Measurements from ENCODE around the gene HDX.
"Not testable (repeated sequence)": the region's sequence is repeated elsewhere in the genome, so short reads cannot be mapped to it uniquely, and the experiment has no call there.

Gene HDX

GRCh38 chrX:84358271-84358670, 144.0 kb downstream of the HDX start:
- H3K4me3 ChIP-seq (ENCODE audit: low read length) = no peak overlapping the region
- DNase-seq (ENCODE audit: low read depth, low spot score) = no peak

- DNase-seq (ENCODE audit: low read depth, low spot score) = no peak
- no peak overlapping the region for H3K4me3 ChIP-seq (ENCODE audit: low read length)
Measured at GRCh38 chrX:84357296-84357695, 145.0 kb downstream of the HDX start.

- DNase-seq (ENCODE audit: low read depth, low spot score) = no peak
- H3K4me3 ChIP-seq (ENCODE audit: low read length) = no peak overlapping the region
Measured at GRCh38 chrX:84340968-84341367, 161.3 kb downstream of the HDX start.

- H3K4me3 ChIP-seq (ENCODE audit: low read length) = no peak overlapping the region
- DNase-seq (ENCODE audit: low read depth, low spot score) = peak; percentile 12
Measured at GRCh38 chrX:84339507-84340364, 162.5 kb downstream of the HDX start.

- H3K4me3 ChIP-seq (ENCODE audit: low read length) = no peak overlapping the region
- no peak for DNase-seq (ENCODE audit: low read depth, low spot score)
Measured at GRCh38 chrX:84336646-84337045, 165.6 kb downstream of the HDX start.

GRCh38 chrX:84335121-84335520, 167.1 kb downstream of the HDX start:
- no peak overlapping the region for H3K4me3 ChIP-seq (ENCODE audit: low read length)
- DNase-seq (ENCODE audit: low read depth, low spot score) = no peak

GRCh38 chrX:84322083-84322827, 180.0 kb downstream of the HDX start:
- no peak overlapping the region for H3K4me3 ChIP-seq (ENCODE audit: low read length)
- DNase-seq (ENCODE audit: low read depth, low spot score) = no peak

- H3K4me3 ChIP-seq (ENCODE audit: low read length) = no peak overlapping the region
- DNase-seq (ENCODE audit: low read depth, low spot score) = no peak
Measured at GRCh38 chrX:84320614-84321013, 181.6 kb downstream of the HDX start.

GRCh38 chrX:84320023-84320422, 182.2 kb downstream of the HDX start:
- H3K4me3 ChIP-seq (ENCODE audit: low read length) = no peak overlapping the region
- DNase-seq (ENCODE audit: low read depth, low spot score) = no peak

GRCh38 chrX:84318661-84319060, 183.6 kb downstream of the HDX start:
- no peak for DNase-seq (ENCODE audit: low read depth, low spot score)

GRCh38 chrX:84315946-84316345, 186.3 kb downstream of the HDX start:
- not testable (repeated sequence) for H3K4me3 ChIP-seq (ENCODE audit: low read length); DNase-seq (ENCODE audit: low read depth, low spot score)

More at GRCh38 chrX:84318661-84319060, 183.6 kb downstream of the HDX start:
- H3K4me3 ChIP-seq (ENCODE audit: low read length) = no peak overlapping the region

All from Jurkat, Clone E6-1 (cell line).